NCI-H748 treated with DMSO at 0.1 percent for 48 hours (cell line): Measurements from ENCODE around the gene UPB1.

Experiments used
- DNase-seq: peaks from one replicate; lab custom pipeline; 2025; lab: John Stamatoyannopoulos, UW

Gene UPB1

GRCh38 chr22:24566899-24567511, 71.9 kb downstream of the UPB1 start:
- DNase-seq, result no peak

GRCh38 chr22:24567668-24568067, 72.5 kb downstream of the UPB1 start:
- DNase-seq, result no peak

DNA sequence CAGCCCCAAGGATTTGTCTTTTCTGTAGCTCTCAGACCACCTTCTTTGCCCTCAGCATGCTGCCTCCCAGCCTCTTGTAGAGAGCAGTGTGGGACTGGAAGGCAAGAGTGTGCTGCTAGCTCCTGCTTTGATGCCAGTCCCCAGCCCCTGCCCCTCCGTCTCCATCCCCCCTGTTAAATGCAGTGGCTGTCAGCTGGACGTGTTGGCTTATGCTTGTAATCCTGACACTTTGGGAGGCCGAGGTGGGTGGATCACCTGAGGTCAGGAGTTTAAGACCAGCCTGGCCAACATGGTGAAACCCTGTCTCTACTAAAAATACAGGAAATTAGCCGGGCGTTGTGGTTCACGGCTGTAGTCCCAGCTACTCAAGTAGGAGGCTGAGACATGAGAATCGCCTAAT, 76.1 kb downstream of the UPB1 start:
- no peak for DNase-seq

DNA sequence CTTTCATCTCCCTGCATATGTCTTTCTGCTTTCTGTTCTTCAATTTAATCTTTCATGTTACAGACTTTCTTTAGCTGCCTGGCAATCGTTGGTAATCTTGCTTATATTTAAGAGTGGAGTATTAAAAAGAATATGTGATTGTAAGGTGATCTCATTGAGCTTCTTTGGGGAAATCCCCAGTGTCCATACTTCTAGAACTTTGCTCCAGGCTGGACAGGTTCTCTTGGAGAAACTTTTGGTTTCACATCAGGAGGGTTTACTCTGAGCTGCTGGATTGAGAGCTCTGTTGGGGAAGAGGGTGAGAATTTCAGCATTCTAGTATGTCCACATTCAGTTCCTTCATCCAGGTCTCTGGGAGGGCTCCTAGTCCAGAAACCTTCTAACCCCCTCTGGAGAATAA, 81.6 kb downstream of the UPB1 start:
- DNase-seq, result no peak
